ENCODE results near the gene DPEP2.
"Not testable (repeated sequence)": the region's sequence is repeated elsewhere in the genome, so short reads cannot be mapped to it uniquely, and the experiment has no call there.

Gene DPEP2

DNA sequence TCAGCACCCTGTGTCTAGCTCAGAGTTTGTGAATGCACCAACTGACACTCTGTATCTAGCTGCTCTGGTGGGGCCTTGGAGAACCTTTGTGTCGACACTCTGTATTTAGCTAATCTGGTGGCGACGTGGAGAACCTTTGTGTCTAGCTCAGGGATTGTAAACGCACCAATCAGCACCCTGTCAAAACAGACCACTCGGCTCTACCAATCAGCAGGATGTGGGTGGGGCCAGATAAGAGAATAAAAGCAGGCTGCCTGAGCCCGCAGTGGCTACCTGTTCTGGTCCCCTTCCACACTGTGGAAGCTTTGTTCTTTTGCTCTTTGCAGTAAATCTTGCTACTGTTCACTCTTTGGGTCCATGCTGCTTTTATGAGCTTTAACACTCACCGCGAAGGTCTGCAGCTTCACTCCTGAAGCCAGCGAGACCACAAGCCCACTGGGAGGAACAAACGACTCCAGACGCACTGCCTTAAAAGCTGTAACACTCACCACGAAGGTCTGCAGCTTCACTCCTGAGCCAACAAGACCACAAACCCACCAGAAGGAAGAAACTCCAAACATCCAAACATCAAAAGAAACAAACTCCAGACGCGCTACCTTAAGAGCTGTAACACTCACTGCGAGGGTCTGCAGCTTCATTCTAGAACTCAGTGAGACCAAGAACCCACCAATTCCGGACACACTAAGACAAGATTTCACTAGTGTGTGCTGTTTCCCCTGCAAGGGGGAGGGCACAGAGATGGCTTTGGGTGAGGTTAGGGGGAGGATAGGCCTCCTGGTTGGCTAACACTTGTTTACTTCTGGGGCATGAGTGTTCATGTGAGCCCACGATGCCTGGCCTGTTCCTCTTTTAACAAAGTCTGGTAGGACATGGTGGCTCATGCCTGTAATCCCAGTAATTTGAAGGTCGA is at the start of gene DPEP2:
DPEP2 (minus strand) TSS at position 706 of the 910 bp plus-strand sequence. CDS start 6,272 bp downstream, outside the sequence.
- not testable (repeated sequence) for DNase-seq (ENCODE audit: low read depth in 2 of 2)

- no peak for DNase-seq (ENCODE audit: low read depth in 2 of 2)
Observed at GRCh38 chr16:68047987-68048386, 48.7 kb upstream of the DPEP2 start.

- DNase-seq (ENCODE audit: low read depth in 2 of 2), result no peak
Observed at GRCh38 chr16:68046106-68046505, 46.8 kb upstream of the DPEP2 start.

GRCh38 chr16:68041783-68042182 is 42.5 kb upstream of the DPEP2 start:
- DNase-seq (ENCODE audit: low read depth in 2 of 2), result no peak

DNA sequence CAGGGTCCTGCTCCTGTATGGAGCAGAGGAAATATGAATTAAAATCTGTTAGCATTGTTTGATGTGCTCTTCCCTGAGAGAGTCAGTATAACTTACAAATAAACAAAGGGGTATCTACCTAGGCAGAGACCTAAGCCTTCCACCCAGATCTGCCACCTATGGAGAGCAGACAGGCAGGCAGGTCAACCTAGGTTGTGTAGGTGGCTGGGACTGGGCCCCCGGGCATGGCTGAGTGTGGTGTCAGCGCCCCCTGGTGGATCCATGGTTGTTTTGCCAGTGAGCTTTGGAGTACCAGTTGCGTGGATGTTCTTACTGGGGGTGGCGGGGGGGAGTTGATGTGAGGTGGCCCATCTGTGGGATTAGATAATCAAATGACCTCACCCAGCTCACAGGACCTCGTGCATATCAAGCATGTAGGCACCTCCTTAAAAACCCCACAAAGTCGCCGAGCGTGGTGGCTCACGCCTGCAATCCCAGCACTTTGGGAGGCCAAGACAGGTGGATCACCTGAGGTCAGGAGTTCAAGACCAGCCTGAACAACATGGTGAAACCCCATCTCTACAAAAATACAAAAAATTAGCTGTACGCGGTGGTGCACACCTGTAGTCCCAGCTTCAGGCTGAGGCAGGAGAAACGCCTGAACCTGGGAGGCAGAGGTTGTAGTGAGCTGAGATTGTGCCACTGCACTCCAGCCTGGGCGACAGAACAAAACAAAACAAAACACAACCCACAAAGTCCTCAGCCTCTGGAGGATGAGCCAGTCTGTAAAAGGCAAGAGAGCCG is 41.4 kb upstream of the DPEP2 start:
- peak; percentile 82 to 86 for DNase-seq (ENCODE audit: low read depth in 2 of 2)

DNA sequence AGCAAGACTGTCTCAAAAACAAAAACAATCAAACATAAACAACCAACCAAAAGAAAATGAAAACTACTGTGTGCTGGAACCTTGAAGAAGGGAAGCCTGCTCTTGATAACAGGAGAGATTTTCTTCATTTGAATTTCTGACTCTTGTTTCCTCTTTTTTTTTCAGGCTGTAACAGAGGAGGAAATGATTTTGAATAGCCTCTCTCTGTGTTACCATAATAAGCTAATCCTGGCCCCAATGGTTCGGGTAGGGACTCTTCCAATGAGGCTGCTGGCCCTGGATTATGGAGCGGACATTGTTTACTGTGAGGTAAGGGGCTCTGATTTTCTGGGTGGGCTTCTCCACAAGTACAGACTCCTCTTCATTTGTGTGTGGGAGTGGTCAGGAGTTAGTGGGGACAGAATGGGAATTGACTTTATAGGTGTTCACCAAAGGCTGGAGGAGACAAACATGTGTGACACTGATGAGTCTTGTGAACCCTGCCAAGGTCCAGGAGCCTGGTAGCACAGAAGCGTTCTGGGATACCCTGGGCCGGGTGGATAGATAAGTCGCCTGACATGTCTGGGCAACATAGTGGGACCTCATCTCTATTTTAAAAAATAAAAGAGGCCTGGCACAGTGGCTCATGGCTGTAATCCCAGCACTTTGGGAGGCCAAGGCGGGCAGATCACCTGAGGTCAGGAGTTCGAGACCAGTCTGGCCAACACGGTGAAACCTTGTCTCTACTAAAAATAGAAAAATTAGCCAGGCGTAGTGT is 38.7 kb upstream of the DPEP2 start:
- no peak for DNase-seq (ENCODE audit: low read depth in 2 of 2)

- no peak for DNase-seq (ENCODE audit: low read depth in 2 of 2)
Observed at GRCh38 chr16:68035227-68035626, 35.9 kb upstream of the DPEP2 start.

DNA sequence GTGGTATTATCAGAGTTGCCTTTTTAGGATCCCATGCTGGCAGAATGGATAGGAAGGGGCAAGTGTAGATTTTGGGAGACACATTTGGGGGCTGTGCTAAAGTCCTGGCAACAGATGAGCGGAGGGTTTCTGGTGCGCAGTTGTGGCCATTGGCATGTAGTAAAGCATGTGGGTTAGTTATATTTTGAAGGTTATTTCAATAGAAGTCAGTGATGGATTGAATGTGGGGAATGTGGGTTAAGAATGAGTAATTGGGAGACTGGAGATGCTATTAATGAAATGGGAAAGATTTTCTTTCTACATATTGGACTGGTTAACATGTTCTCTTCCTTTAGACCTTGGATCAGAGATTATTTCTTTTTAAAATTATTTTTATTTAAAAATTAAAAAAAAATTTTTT is 33.8 kb upstream of the DPEP2 start:
- no peak for DNase-seq (ENCODE audit: low read depth in 2 of 2)

- no peak for DNase-seq (ENCODE audit: low read depth in 2 of 2)
Observed at GRCh38 chr16:68031951-68032350, 32.7 kb upstream of the DPEP2 start.

DNA sequence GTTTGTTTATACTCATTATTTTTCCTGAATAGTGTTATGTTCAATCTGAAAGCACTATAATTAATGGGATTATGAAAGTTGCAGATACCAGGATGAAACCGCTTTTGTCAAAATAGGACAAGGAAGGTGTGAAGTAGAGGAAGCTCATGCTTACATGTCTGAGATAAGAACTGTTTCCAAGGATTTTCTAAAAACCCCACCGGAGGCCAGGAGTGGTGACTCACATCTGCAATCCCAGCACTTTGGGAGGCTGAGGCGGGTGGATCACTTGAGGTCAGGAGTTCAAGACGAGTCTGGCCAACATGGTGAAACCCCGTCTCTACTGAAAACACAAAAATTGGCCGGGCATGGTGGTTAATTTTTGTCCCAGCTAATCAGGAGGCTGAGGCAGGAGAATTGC is 30.8 kb upstream of the DPEP2 start:
- not testable (repeated sequence) for DNase-seq (ENCODE audit: low read depth in 2 of 2)

DNA sequence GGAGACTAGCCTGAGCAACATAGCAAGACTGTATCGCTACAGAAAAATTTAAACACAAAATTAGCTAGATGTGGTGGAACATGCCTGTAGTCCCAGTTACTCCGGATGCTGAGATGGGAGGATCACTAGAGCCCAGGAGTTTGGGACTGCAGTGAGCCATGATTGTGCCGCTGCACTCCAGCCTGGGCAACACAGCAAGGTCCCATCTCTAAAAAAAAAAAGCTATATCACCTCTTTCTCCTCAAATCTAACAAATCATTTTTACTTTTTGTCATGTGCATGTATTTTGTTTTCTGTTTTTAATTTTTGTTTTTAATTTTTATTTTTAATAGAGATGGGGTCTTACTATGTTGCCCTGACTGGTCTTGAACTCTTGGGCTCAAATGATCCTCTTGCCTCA is 29.7 kb upstream of the DPEP2 start:
- DNase-seq (ENCODE audit: low read depth in 2 of 2), result no peak

GRCh38 chr16:68022728-68023537 is 23.6 kb upstream of the DPEP2 start, which contains the start of the genes DDX28 and DUS2:
Gene DDX28 (minus strand): TSS chr16:68023232. CDS start chr16:68023202, 30 bp downstream.
Gene DUS2 (plus strand): TSS chr16:68023284. CDS start chr16:68038024, 14,740 bp downstream.
- DNase-seq (ENCODE audit: low read depth in 2 of 2), result peak; percentile 82 to 91

DNA sequence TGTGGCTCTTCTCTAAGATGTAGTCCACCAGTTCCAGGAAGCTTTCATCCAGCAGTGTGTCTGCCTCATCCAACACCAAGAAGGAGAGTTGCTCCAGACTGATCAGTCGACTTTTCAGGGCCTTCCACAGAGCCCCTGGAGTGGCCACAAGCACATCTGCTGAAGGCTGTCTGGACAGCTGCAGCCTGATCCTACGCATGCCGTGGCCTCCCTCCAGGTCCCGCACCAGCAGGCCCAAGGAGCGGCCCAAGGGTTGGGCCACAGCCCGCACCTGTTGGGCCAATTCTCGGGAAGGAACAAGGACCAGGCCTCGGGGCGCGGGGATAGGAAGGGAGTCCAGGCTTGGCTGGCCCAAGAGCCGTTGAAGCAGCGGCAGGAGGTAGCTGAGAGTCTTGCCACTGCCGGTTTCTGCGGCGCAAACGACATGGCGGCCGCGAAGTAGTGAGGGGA is 23.0 kb upstream of the DPEP2 start:
- DNase-seq (ENCODE audit: low read depth in 2 of 2), result no peak

GRCh38 chr16:68021490-68021889 is 22.2 kb upstream of the DPEP2 start:
- no peak for DNase-seq (ENCODE audit: low read depth in 2 of 2)

- DNase-seq (ENCODE audit: low read depth in 2 of 2), result no peak
Observed at GRCh38 chr16:68019167-68019680, 19.9 kb upstream of the DPEP2 start.

GRCh38 chr16:68015681-68016080 is 16.4 kb upstream of the DPEP2 start, which contains the start of gene DPEP2NB:
Gene DPEP2NB (minus strand): TSS chr16:68015911. CDS start chr16:68015770, 141 bp downstream.
- DNase-seq (ENCODE audit: low read depth in 2 of 2), result no peak

- no peak for DNase-seq (ENCODE audit: low read depth in 2 of 2)
Observed at GRCh38 chr16:68013440-68013839, 14.2 kb upstream of the DPEP2 start.

GRCh38 chr16:68009872-68010271 is 10.6 kb upstream of the DPEP2 start:
- DNase-seq (ENCODE audit: low read depth in 2 of 2), result not testable (repeated sequence)

GRCh38 chr16:68009157-68009735 is 10.0 kb upstream of the DPEP2 start:
- no peak for DNase-seq (ENCODE audit: low read depth in 2 of 2)

DNA sequence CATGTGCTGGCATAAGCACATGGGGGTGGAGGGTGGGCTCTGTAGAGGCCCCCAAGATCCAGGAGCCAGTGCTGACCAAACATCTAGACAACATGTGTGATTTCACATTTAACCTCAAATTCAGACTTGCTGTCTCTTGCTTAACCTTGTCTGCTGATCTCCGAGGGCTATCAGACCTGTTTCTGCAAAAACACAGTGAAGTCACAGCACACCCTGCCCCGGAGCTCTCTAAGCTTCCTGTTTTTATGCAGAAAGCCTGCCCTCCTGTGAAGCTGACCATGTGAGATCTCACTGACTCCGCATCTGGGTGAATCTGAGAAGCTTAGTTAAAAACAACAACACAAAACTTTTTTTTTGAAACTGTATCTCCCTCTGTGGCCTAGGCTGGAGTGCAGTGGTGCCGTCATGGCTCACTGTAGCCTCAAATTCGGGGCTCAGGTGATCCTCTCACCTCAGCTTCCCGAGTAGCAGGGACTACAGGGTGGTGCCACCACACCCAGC is 6.6 kb upstream of the DPEP2 start:
- DNase-seq (ENCODE audit: low read depth in 2 of 2), result no peak

Data from stimulated activated CD4-positive, alpha-beta T cell treated with anti-CD3 and anti-CD28 coated beads, Interleukin-1b, Interleukin-23, amount 100 ng/mL, for 1 hour (primary cell).